HuH-7 (cell line): ENCODE results near the gene C8G.
A peak's percentile ranks its signal among the peaks of the same experiment; 100 is the strongest.

Experiments used
- DNase-seq: peaks from one replicate; pipeline ENCODE4 v3.0.0; 2011; ENCODE audit warnings: low spot score

C8G gene

GRCh38 chr9:136944519-136945332 is at the start of gene C8G, which contains the start of gene FBXW5:
C8G (plus strand) TSS chr9:136945243; CDS start chr9:136945321, 78 bp downstream.
FBXW5 (minus strand) TSS chr9:136944738; CDS start chr9:136944083, 655 bp downstream.
- peak; percentile 99 for DNase-seq

GRCh38 chr9:136896027-136896426 is 49.0 kb upstream of the C8G start:
- no peak for DNase-seq

- DNase-seq: no peak
These were observed 46.5 kb upstream of the C8G start for GRCh38 chr9:136898483-136899100.

GRCh38 chr9:136899196-136899595 is 45.8 kb upstream of the C8G start:
- DNase-seq: no peak

GRCh38 chr9:136900556-136900955 is 44.5 kb upstream of the C8G start:
- no peak for DNase-seq

- no peak for DNase-seq
These were observed 44.0 kb upstream of the C8G start for GRCh38 chr9:136900988-136901515.

GRCh38 chr9:136901516-136902258 is 43.4 kb upstream of the C8G start:
- DNase-seq: no peak

- DNase-seq: peak; percentile 80
These were observed 42.7 kb upstream of the C8G start for GRCh38 chr9:136902259-136902821.

GRCh38 chr9:136903041-136903554 is 41.9 kb upstream of the C8G start:
- no peak for DNase-seq

- no peak for DNase-seq
These were observed 38.8 kb upstream of the C8G start for GRCh38 chr9:136906266-136906665.

GRCh38 chr9:136907011-136907914 is 37.8 kb upstream of the C8G start:
- DNase-seq: no peak

- no peak for DNase-seq
These were observed 34.7 kb upstream of the C8G start for GRCh38 chr9:136910197-136910900.

- no peak for DNase-seq
These were observed 34.2 kb upstream of the C8G start for GRCh38 chr9:136910901-136911245.

GRCh38 chr9:136913701-136914438 is 31.2 kb upstream of the C8G start:
- no peak for DNase-seq

GRCh38 chr9:136915632-136916329 is 29.3 kb upstream of the C8G start:
- DNase-seq: no peak

GRCh38 chr9:136916330-136917184 is 28.5 kb upstream of the C8G start:
- no peak for DNase-seq

GRCh38 chr9:136917902-136918301 is 27.1 kb upstream of the C8G start:
- no peak for DNase-seq

GRCh38 chr9:136920069-136920468 is 25.0 kb upstream of the C8G start:
- DNase-seq: no peak
